Fibroblast of pulmonary artery (primary cell): ENCODE data around the gene DEFB124.

Experiments used
- DNase-seq: peaks from one replicate; pipeline ENCODE4 v3.0.0-alpha.2; 2010; ENCODE audit warnings: low read depth
- H3K4me3 ChIP-seq: replicated peaks from 2 replicates; pipeline ENCODE4 v1.5.1; 2011; ENCODE audit warnings: low read depth, mild to moderate bottlenecking, control low read depth, low read length, moderate library complexity
- TF ChIP-seq, protein P1 (sequence below): IDR thresholded peaks from 2 replicates; pipeline ENCODE4 v1.5.1; 2011; ENCODE audit warnings: mild to moderate bottlenecking, control low read depth, low read length, inconsistent platforms; ENCODE audit errors: missing control alignments

Gene DEFB124

DNA sequence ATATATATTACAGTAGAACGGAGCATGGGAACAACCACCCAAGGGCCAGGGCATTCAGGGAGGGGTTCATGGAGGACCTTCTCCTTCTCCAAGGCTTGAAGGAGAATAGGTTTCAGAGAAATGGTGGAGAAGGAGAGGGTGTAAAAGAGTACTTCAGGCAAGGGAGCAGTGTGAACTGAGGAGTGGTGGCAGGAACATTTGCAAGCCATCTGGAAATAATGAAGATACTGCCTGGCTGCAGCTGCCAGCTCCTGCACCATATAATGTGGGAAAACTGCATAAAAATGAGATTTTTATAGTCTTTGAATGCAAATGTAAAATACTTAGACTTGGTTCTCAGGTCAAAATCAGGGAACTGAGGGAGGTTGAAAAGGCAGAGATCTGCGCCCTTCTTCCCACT, 59.3 kb downstream of the DEFB124 start:
- no peak for DNase-seq
- TF ChIP-seq, protein P1, sequence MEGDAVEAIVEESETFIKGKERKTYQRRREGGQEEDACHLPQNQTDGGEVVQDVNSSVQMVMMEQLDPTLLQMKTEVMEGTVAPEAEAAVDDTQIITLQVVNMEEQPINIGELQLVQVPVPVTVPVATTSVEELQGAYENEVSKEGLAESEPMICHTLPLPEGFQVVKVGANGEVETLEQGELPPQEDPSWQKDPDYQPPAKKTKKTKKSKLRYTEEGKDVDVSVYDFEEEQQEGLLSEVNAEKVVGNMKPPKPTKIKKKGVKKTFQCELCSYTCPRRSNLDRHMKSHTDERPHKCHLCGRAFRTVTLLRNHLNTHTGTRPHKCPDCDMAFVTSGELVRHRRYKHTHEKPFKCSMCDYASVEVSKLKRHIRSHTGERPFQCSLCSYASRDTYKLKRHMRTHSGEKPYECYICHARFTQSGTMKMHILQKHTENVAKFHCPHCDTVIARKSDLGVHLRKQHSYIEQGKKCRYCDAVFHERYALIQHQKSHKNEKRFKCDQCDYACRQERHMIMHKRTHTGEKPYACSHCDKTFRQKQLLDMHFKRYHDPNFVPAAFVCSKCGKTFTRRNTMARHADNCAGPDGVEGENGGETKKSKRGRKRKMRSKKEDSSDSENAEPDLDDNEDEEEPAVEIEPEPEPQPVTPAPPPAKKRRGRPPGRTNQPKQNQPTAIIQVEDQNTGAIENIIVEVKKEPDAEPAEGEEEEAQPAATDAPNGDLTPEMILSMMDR: no peak
- no peak overlapping the region for H3K4me3 ChIP-seq
